NCI-H2081 (cell line): Measurements from ENCODE around the gene SLC28A2.
A peak's percentile ranks its signal among the peaks of the same experiment; 100 is the strongest.
"Not testable (repeated sequence)": the region's sequence is repeated elsewhere in the genome, so short reads cannot be mapped to it uniquely, and the experiment has no call there.

Experiments used
- DNase-seq, 2 experiments: peaks; one replicate each; lab custom pipeline; 2025; lab: John Stamatoyannopoulos, UW

Gene SLC28A2

GRCh38 chr15:45262906-45263461 is 10.9 kb downstream of the SLC28A2 start:
- no peak for DNase-seq

DNA sequence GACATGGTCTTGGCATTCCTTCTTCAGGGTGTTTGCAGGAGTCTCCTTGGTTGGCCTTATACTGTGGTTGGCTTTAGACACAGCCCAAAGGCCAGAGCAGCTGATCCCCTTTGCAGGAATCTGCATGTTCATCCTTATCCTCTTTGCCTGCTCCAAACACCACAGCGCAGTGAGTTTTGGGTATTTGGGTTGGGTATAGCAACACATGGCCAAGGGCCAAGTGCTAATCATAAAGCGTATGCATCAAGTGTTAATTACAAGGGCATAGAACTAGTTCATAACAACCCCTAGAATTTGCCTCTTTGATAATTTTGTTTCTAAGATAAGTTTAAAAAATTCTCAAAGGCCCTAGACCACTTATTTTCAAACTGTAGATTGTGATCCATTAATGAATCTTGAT is 11.8 kb downstream of the SLC28A2 start:
- DNase-seq: no peak

DNA sequence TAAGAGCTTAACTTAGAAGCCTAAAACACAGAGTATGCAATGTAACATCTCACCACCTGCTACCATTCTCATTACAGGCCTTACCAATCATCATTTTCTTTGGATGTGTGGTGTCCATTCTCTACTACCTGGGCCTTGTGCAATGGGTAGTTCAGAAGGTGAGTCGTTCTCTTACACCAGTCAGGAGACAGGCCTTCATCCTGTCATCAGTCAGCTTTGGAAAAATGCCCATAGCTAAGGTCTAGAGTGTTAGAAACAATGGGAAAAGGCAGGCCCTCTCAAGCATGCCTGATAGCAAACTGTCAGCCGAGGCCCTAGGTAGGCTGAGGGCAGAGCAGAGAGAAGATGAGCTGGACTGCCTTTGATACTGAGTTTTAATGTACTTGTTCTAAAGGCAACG is 13.5 kb downstream of the SLC28A2 start:
- no peak for DNase-seq

DNA sequence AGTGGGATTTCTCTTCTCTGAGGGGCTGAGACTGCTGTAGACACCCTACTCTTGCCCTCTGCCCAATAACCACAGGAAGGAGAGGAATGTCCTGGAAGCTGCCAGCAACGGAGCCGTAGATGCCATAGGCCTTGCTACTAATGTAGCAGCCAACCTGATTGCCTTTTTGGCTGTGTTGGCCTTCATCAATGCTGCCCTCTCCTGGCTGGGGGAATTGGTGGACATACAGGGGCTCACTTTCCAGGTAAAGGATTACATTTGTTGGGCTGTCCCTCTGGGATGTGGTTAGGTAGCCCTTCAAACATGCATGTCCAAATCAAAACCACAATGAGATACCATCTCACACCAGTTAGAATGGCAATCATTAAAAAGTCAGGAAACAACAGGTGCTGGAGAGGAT is 16.1 kb downstream of the SLC28A2 start:
- DNase-seq: no peak

DNA sequence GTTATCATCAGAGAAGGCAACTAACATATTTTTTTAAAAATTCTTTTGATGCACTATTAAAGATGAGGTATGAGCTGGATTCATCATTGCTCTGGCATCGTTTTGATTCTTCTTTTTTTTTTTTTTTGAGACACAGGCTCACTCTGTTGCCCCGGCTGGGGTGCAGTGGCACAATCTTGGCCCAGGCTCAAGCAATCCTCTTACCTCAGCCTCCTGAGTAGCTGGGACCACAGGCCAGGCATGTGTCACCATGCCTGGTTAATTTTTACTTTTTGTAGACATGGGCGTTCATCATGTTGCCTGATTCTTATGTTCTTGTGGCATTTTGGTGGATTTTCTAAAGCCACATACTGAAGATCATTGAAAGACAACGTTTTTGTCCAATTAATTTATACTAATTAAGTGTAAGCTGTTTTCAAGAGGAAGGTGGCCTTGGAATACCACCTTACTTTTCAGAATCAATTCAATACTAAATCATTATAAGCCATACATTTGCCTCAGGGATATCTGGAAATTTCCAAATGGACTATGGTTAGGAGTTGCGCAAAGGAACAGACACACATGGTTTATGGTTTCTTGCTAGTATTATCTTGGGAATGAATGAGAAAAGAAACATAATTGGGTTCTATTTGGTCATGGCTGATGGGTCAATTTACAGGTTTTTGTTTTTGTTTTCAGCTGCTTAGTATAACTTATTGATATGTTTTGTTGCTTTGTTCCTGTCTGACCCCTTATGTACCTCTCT is 22.8 kb downstream of the SLC28A2 start:
- no peak for DNase-seq

- DNase-seq: peak; percentile 27 to 72
These were observed 24.8 kb downstream of the SLC28A2 start for GRCh38 chr15:45276831-45277230.

- DNase-seq: peak; percentile 97 to 98
These were observed 27.1 kb downstream of the SLC28A2 start for GRCh38 chr15:45279024-45279698.

- DNase-seq: no peak
These were observed 33.4 kb downstream of the SLC28A2 start for GRCh38 chr15:45285413-45285812.

DNA sequence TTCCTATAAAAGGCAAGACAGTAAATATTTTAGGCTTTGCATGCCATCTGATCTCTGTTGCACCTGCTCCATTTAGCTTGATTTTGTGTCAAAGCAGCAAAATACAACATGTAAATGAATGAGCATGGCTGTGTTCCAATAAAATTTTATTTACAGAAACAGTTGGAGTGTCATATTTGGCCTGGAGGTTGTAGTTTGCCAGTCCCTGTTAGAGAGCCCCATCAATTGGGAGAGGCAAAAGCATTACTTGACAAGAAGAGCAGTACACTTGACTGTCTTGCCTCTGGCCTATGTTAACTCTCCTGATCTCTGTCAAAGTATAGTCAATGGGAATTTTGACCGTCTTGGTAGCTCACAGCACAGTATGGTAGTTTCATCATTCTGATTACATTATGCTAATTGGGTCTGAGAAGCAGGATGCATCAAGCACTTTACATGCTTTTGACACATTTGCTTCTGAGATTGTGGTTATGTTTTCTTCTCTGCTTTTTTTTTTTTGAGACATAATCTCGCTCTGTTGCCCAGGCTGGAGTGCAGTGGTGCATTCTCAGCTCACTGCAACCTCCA is 35.4 kb downstream of the SLC28A2 start:
- DNase-seq: peak; percentile 46 to 81

GRCh38 chr15:45288947-45289346 is 36.9 kb downstream of the SLC28A2 start:
- no peak for DNase-seq

DNA sequence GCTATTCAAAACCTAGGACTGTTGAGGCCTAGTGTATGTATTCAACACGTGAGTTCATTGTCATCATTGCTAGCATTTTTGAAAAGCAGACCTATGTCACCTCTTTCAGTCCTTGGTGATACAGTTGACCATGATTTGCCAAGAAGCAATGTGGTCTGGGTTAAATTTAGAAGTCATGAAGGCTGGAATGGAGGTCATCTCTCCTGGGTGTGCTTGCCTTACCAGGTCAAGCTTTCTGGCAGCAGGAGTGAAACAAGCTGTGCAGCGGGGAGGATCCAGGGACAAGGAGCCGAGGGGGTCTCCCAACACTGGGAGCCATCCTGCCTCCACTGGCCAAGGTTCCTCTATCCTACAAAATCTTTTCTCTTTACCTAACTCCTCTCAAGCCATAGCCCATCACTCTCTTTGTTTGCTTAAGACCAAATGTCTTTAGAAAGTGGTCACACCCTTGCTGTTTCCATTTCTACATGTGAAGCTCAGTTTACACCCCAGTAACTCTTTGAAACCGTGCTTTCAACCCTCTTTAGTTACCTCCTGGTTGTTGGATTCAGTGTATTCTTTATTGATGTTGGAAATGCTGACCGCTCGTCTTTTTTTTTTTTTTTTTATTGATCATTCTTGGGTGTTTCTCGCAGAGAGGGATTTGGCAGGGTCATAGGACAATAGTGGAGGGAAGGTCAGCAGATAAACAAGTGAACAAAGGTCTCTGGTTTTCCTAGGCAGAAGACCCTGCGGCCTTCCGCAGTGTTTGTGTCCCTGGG is 40.0 kb downstream of the SLC28A2 start:
- DNase-seq: no peak

DNA sequence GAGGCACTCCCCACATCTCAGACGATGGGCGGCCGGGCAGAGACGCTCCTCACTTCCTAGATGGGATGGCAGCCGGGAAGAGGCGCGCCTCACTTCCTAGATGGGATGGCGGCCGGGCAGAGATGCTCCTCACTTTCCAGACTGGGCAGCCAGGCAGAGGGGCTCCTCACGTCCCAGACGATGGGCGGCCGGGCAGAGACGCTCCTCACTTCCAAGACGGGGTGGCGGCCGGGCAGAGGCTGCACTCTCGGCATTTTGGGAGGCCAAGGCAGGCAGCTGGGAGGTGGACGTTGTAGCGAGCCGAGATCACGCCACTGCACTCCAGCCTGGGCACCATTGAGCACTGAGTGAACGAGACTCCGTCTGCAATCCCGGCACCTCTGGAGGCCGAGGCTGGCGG is 41.3 kb downstream of the SLC28A2 start:
- DNase-seq: not testable (repeated sequence)

DNA sequence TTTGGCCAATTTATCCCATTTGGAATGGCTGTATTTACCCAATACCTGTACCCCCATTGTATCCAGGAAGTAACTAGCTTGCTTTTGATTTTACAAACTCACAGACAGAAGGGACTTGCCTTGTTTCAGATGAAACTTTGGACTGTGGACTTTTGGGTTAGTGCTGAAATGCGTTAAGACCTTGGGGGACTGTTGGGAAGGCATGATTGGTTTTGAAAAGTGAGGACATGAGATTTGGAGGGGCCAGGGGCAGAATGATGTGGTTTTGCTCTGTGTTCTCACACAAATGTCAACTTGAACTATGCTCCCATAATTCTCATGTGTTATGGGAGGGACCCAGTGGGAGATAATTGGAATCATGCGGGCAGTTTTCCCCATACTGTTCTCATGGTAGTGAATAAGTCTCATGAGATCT is 46.9 kb downstream of the SLC28A2 start:
- not testable (repeated sequence) for DNase-seq

DNA sequence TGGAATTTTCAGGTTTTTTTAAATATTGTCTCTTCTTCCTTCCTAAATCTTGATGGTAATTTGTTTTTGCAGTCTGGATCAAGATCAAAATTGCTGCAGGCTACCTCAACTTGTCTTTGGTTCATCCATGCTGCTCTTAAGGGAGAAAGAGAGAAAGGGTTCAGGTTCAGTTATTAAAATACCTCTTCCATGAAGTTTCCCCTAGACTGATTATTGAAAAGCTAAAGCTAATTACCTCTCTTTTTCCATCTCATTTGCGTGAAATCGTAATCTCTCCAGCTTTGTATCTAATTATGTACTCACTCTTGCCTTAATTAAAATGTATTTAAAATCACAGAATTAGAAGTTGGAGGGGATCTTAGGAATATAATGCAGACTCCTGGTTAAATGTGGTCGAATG is 52.7 kb downstream of the SLC28A2 start:
- no peak for DNase-seq

- DNase-seq: no peak
These were observed 54.1 kb downstream of the SLC28A2 start for GRCh38 chr15:45306105-45306504.

DNA sequence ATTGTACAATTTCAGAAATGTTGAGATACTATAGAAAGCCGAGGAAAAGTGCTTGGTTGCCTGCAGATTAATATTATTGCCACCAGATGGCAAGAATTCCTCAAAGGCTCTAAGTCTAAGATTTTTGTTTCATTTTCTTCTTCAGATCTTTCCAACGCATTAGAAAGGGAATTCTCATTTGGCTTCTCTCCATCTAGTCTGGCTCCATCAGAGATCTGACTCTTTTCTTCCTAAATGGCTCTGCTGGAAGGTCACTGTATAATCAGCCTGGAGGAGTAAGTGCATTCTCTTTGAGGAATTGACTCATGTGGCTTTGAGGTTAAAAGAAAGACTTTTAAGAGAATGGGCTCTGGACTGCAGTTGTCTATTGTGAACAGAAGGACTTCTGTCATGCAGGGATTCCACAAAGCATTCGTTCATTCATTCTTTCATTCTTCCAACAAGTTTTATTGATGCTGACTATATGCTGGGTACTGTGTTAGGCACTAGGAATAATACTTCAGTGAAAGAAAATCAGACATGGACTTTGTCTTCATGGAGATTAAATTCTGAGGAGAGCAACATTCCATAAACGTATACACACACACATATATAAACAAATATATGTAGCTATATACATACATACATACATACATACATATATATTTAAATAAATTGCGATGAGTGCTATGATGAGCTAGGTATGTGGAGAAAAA is 55.3 kb downstream of the SLC28A2 start:
- no peak for DNase-seq

DNA sequence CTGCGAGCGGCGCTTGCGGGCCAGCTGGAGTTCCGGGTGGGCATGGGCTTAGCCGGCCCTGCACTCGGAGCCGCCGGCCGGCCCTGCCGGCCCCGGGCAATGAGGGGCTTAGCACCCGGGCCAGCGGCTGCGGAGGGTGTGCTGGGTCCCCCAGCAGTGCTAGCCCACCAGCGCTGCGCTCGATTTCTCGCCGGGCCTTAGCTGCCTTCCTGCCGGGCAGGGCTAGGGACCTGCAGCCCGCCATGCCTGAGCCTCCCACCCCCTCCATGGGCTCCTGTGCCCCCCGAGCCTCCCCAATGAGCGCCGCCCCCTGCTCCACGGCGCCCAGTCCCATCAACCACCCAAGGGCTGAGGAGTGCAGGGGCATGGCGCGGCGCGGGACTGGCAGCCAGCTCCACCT is 62.1 kb downstream of the SLC28A2 start:
- DNase-seq: not testable (repeated sequence)

GRCh38 chr15:45314960-45315359 is 62.9 kb downstream of the SLC28A2 start:
- no peak for DNase-seq

GRCh38 chr15:45319472-45320214 is 67.6 kb downstream of the SLC28A2 start:
- DNase-seq: no peak

GRCh38 chr15:45320581-45321205 is 68.7 kb downstream of the SLC28A2 start:
- no peak for DNase-seq
